Small intestine (tissue), 7 donors: ENCODE data around the gene LMCD1. TPM values are rescaled to one million over a fixed set of nuclear protein-coding genes. Genes with fewer than 3 reads are reported as not detected.

Experiments used
- DNase-seq, 2 donors: peaks; one replicate each; pipeline versions ENCODE4 v3.0.0 to v3.0.0-alpha.2; 2013
- FAIRE-seq: peaks from 2 replicates; lab custom pipeline; 2012; peaks lifted over from hg19 to GRCh38; lab: Jason Lieb, UNC
- H3K27ac ChIP-seq, 3 donors: one replicate each; pipeline ENCODE4 v1.5.1; 2013; ENCODE audit warnings: low read length in 2 of 3, mild to moderate bottlenecking in 2 of 3, control low read depth in 1 of 3, inconsistent platforms in 1 of 3, low read depth in 1 of 3, moderate library complexity in 1 of 3
- H3K27me3 ChIP-seq, 3 donors: one replicate each; pipeline ENCODE4 v1.6.1; 2013; ENCODE audit warnings: low read length in 3 of 3, inconsistent platforms in 1 of 3; ENCODE audit not compliant: control insufficient read depth in 3 of 3, insufficient read depth in 3 of 3
- H3K36me3 ChIP-seq, 3 donors: one replicate each; pipeline ENCODE4 v1.6.1; 2013; ENCODE audit warnings: low read length in 3 of 3, inconsistent platforms in 1 of 3, low read depth in 1 of 3, mild to moderate bottlenecking in 1 of 3, moderate library complexity in 1 of 3; ENCODE audit not compliant: control insufficient read depth in 3 of 3, insufficient read depth in 2 of 3
- H3K4me1 ChIP-seq, 3 donors: one replicate each; pipeline ENCODE4 v1.6.1; 2013; ENCODE audit warnings: low read length in 2 of 3, inconsistent platforms in 1 of 3, low read depth in 1 of 3, mild to moderate bottlenecking in 1 of 3, moderate library complexity in 1 of 3; ENCODE audit not compliant: control insufficient read depth in 3 of 3, insufficient read depth in 2 of 3
- H3K4me3 ChIP-seq, 3 donors: one replicate each; pipeline ENCODE4 v1.5.1; 2013; ENCODE audit warnings: low read length in 3 of 3, control low read depth in 1 of 3, inconsistent platforms in 1 of 3, low read depth in 1 of 3, mild to moderate bottlenecking in 1 of 3, moderate library complexity in 1 of 3
- H3K9me3 ChIP-seq, 2 donors: one replicate each; pipeline ENCODE4 v1.6.1; 2013; ENCODE audit warnings: low read depth in 1 of 2, low read length in 1 of 2; ENCODE audit not compliant: control insufficient read depth in 2 of 2, insufficient read depth in 1 of 2
- WGBS, 3 donors: extraction: QIAGEN DNeasy Blood & Tissue Kit; methylation state at CpG; one replicate each; pipeline ENCODE4 v1.1.7; 2013; 5-methylcytosine and 5-hydroxymethylcytosine counted together
- polyA plus RNA-seq, 4 donors: library from polyadenylated mRNA; stranded (reverse) in 3 of 4; unstranded in 1 of 4; fragments of 200-250 nt in 3 of 4; fragments of 120-200 nt in 1 of 4; gene quantifications; one replicate each; pipeline versions ENCODE4 v1.2.1 to v1.2.3, GENCODE V29; 2013
- donor health status: healthy with polysubstance abuse.
- donor health status: control.
- donor health status: control.
- donor health status: Bipolar disorder and iron deficiency.
- donor health status: healthy.

Gene LMCD1
- polyA plus RNA-seq, 4 donors, result 2.5 to 29.4 (median 14.7) TPM

GRCh38 chr3:8503871-8504610, 2.4 kb downstream of the LMCD1 start:
- no peak overlapping the region for H3K4me3 ChIP-seq
- no peaks in the 10 kb centered on the region for H3K9me3 ChIP-seq
- WGBS, 3 donors, result 56 to 72% (median 60%) methylated on average over 8 of the region's 8 CpGs
- H3K36me3 ChIP-seq, result no peaks in the 10 kb centered on the region
- DNase-seq, result no peak
- no peak for FAIRE-seq
- peaks cover 0 to 17% (median 5%) of the 10 kb centered on the region in 3 donors for H3K4me1 ChIP-seq
- H3K27ac ChIP-seq, result peak overlapping the region in 2 of 3 donors; percentile 14 to 58
- no peaks in the 10 kb centered on the region for H3K27me3 ChIP-seq

DNA sequence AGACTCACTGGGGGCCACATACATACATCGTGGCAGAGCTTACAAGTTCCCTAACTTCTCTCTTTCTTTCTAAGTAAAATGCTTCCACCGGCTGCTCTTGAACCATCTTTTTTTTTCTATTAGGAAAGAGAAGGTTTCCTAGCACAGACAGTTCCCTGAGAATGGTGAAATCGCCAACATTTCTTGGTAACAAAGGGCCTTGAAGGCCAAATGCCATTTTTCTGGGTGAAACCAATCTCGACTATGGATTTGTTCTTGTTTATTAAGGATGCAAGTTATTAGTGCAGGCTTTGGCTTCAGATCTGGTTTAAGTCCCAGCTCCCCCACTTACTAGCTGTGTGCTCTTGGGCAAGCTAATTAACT, 3.0 kb downstream of the LMCD1 start:
- WGBS, 3 donors, result 62 to 71% (median 69%) methylated on average over 4 of the region's 4 CpGs
- Histone ChIP-seq H3K36me3 (no peaks in the 10 kb centered on the region), H3K4me1 (peaks cover 0 to 17% (median 5%) of the 10 kb centered on the region in 3 donors), H3K27ac (peak overlapping the region in 2 of 3 donors; percentile 14 to 58), H3K9me3 (no peaks in the 10 kb centered on the region), H3K27me3 (no peaks in the 10 kb centered on the region), H3K4me3 (no peak overlapping the region)
- DNase-seq (no peak), FAIRE-seq (no peak)

DNA sequence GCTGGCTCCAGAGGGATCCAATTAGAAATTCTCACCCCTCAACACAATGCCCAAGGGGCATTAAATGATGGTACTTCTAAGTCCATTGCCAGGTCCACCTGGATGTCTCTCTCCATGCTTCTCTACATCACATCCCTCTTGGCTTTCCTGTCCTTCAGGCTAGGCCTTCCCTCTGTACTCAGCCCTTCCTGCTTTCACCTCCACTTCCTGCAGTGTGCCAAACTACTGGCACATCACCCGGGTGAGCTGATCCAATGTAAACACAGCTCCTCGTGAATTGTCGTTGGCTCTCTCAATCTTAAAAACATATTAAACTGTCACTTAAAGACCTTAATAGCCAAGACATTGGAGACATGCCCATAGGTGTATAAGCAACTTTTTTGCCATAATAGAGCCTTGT, 4.0 kb downstream of the LMCD1 start:
- H3K27me3 ChIP-seq, result no peaks in the 10 kb centered on the region
- no peaks in the 10 kb centered on the region for H3K36me3 ChIP-seq
- FAIRE-seq (no peak), DNase-seq (no peak)
- H3K4me1 ChIP-seq, result peaks cover 0 to 11% (median 5%) of the 10 kb centered on the region in 3 donors
- WGBS, 3 donors, result 9 to 28% (median 23%) methylated on average over 3 of the region's 3 CpGs
- no peak overlapping the region for H3K4me3 ChIP-seq
- peak overlapping the region in 1 of 3 donors; percentile 6 for H3K27ac ChIP-seq
- no peaks in the 10 kb centered on the region for H3K9me3 ChIP-seq

DNA sequence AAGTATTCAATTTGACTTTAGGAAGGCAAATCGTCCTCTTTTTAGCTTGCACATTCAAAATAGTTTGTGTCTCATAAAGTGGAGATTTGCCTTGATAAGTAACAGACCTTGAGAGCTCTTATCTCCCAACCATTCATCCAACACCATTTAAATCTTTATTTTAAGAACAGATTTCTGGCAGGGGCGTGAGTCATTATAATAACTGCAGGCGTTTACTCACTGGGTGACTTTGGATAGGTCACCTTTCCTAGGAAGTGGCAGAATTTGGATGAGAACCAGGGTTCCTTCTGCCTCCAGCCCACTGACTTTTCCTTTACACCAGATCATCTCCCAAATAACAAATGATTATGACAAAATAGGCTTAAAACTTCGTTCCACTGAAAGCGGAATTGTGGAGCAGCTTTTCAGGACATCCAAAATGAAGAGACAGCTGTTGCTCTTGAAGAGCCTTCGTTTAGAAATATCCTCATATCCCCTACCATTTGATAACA, 5.0 kb downstream of the LMCD1 start:
- Histone ChIP-seq H3K4me1 (peaks cover 0 to 10% (median 5%) of the 10 kb centered on the region in 3 donors), H3K27ac (peak overlapping the region in 1 of 3 donors; percentile 8), H3K36me3 (no peaks in the 10 kb centered on the region), H3K27me3 (no peaks in the 10 kb centered on the region), H3K9me3 (no peaks in the 10 kb centered on the region), H3K4me3 (no peak overlapping the region)
- DNase-seq, result no peak
- FAIRE-seq, result no peak
- 56 to 70% (median 61%) methylated on average over 6 of the region's 6 CpGs for WGBS, 3 donors

DNA sequence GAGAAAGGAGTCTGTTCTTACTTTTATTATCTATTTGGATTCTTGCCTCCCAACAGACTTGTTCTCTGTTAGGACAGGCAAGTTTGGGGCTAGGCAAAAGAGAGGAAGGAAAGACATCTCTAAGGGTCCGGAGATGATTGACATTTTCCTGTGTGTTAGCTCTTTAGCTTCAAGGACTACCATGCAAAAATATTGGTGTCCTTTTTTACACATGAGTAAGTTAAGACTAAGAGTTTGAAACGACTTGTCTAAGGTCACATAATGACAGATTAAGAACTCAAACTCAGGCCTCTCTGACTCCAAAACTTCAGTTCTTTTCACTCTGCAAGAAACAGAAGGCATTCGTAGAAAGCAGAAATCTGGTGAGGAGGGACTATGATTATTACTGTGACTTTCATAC, 5.9 kb downstream of the LMCD1 start:
- no peaks in the 10 kb centered on the region for H3K36me3 ChIP-seq
- H3K27me3 ChIP-seq, result no peaks in the 10 kb centered on the region
- H3K4me1 ChIP-seq, result peaks cover 0 to 5% (median 4%) of the 10 kb centered on the region in 3 donors
- no peak for DNase-seq
- no peak overlapping the region for H3K4me3 ChIP-seq
- no peak for FAIRE-seq
- no peaks in the 10 kb centered on the region for H3K9me3 ChIP-seq
- 51 to 70% (median 58%) methylated on average over 3 of the region's 3 CpGs for WGBS, 3 donors
- H3K27ac ChIP-seq, result no peak overlapping the region

GRCh38 chr3:8509961-8510360, 8.3 kb downstream of the LMCD1 start:
- Histone ChIP-seq H3K4me1 (peaks cover 0 to 5% (median 0%) of the 10 kb centered on the region in 3 donors), H3K4me3 (no peak overlapping the region), H3K36me3 (no peaks in the 10 kb centered on the region), H3K9me3 (no peaks in the 10 kb centered on the region), H3K27ac (peak overlapping the region in 1 of 3 donors; percentile 27), H3K27me3 (no peaks in the 10 kb centered on the region)
- DNase-seq, result no peak
- 77 to 83% (median 81%) methylated on average over 6 of the region's 6 CpGs for WGBS, 3 donors
- FAIRE-seq, result no peak

GRCh38 chr3:8512234-8512633, 10.6 kb downstream of the LMCD1 start:
- Histone ChIP-seq H3K36me3 (no peaks in the 10 kb centered on the region), H3K4me1 (no peaks in the 10 kb centered on the region), H3K27me3 (no peaks in the 10 kb centered on the region), H3K9me3 (no peaks in the 10 kb centered on the region), H3K27ac (no peak overlapping the region), H3K4me3 (no peak overlapping the region)
- DNase-seq, result no peak
- WGBS, 3 donors, result 95 to 97% (median 96%) methylated on average over 1 of the region's 1 CpG
- no peak for FAIRE-seq

GRCh38 chr3:8516047-8516661, 14.5 kb downstream of the LMCD1 start:
- no peaks in the 10 kb centered on the region for H3K4me1 ChIP-seq
- H3K27me3 ChIP-seq, result no peaks in the 10 kb centered on the region
- WGBS, 3 donors, result 60 to 82% (median 73%) methylated on average over 9 of the region's 9 CpGs
- H3K36me3 ChIP-seq, result no peaks in the 10 kb centered on the region
- DNase-seq, result no peak
- H3K27ac ChIP-seq, result peak overlapping the region in 1 of 3 donors; percentile 70
- H3K9me3 ChIP-seq, result no peaks in the 10 kb centered on the region
- no peak overlapping the region for H3K4me3 ChIP-seq
- no peak for FAIRE-seq
